Measurements from ENCODE around the gene TACR1. TPM values are rescaled to one million over a fixed set of nuclear protein-coding genes. Genes with fewer than 3 reads are reported as not detected.

The TACR1 gene
- total and polyA plus RNA-seq, 2 of the 8 experiments (the other 6 are each of a cell fraction or from before 2014, with no cell fraction given), result 0.09 to 0.37 TPM

DNA sequence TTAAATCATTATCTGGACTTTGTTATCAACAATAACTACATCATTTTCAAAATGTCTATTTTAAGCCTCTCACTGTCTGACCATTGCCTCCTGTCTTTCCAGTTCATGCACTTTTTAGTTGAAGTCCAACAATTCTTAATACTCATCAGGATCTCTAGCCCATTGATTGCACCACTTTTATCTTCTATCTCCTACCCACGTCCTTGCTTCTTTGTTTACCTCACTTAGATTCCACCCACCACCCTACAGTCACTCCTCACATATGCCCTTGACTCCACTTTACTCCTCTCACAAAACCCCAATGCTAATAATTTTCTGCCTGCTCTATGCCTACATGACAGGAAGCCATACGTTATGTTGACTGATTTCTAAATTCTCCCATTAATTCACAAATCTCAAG is 21.9 kb downstream of the TACR1 start:
- Histone ChIP-seq H3K4me2 (ENCODE audit: insufficient read depth in 1 of 2, low read depth in 2 of 2, low read length in 2 of 2) (no peak overlapping the region), H2AK5ac (ENCODE audit: low read depth, low read length) (no peak overlapping the region), H3K18ac (ENCODE audit: extremely low read depth, low read length) (no peak overlapping the region), H2BK12ac (ENCODE audit: low read depth, low read length) (no peak overlapping the region), H3K79me2 (ENCODE audit: control insufficient read depth in 1 of 2, insufficient read depth in 2 of 2, low read length in 2 of 2) (no peaks in the 10 kb centered on the region), H3K23ac (ENCODE audit: insufficient read length) (no peak overlapping the region), H3K36me3 (ENCODE audit: control insufficient read depth in 2 of 4, insufficient read depth in 4 of 4, low read length in 3 of 4) (no peaks in the 10 kb centered on the region), H3K56ac (replicated peaks; ENCODE audit: insufficient read length, low read depth, low read length) (no peak overlapping the region), H2BK120ac (replicated peaks; ENCODE audit: low read depth, low read length) (no peak overlapping the region), H3K4me3 (ENCODE audit: extremely low read depth in 1 of 4, insufficient read depth in 2 of 4, low read depth in 3 of 4, low read length in 4 of 4) (no peak overlapping the region), H4K5ac (ENCODE audit: insufficient read length, low read depth, low read length) (no peak overlapping the region), H3K23me2 (ENCODE audit: low read depth, low read length) (peaks cover 5% of the 10 kb centered on the region; the same call in 1 of the 2 replicates), H4K8ac (ENCODE audit: extremely low read depth, insufficient read depth, low read length) (no peak overlapping the region), H3K9me3 (ENCODE audit: insufficient read depth in 2 of 2, low read depth in 1 of 2, low read length in 1 of 2) (no peaks in the 10 kb centered on the region), H2BK20ac (ENCODE audit: low read length) (no peak overlapping the region), H2BK15ac (ENCODE audit: low read length) (no peak overlapping the region), H3K27me3 (replicated peaks in 1 of 4; ENCODE audit: control insufficient read depth in 3 of 4, extremely low read depth in 1 of 4, insufficient read depth in 3 of 4, low read length in 3 of 4) (no peaks in the 10 kb centered on the region), H3K14ac (ENCODE audit: insufficient read length) (no peak overlapping the region), H3K9ac (replicated peaks in 1 of 4; ENCODE audit: extremely low read depth in 1 of 4, low read depth in 3 of 4, low read length in 3 of 4) (no peak overlapping the region), H4K20me1 (replicated peaks in 1 of 2; ENCODE audit: control insufficient read depth in 1 of 2, insufficient read depth in 2 of 2, low read length in 2 of 2) (no peaks in the 10 kb centered on the region), H2AFZ (ENCODE audit: low read length) (no peak overlapping the region), H3K27ac (ENCODE audit: low read depth, low read length) (no peak overlapping the region), H2BK5ac (ENCODE audit: low read depth, low read length) (no peak overlapping the region), H3K4ac (replicated peaks; ENCODE audit: insufficient read length, low read depth, low read length) (no peak overlapping the region), H3K79me1 (ENCODE audit: low read depth, low read length) (no peaks in the 10 kb centered on the region), H3K4me1 (replicated peaks in 1 of 4; ENCODE audit: control insufficient read depth in 3 of 4, insufficient read depth in 4 of 4, low read length in 3 of 4) (peaks cover 0 to 15% (median 5%) of the 10 kb centered on the region in 4 experiments; a peak in 3 of 7 replicates), H4K91ac (replicated peaks; ENCODE audit: insufficient read length, low read length) (no peak overlapping the region)
- TF ChIP-seq POLR2AphosphoS5 (IDR thresholded peaks at IDR 0.05; ENCODE audit: low read depth, low read length) (no peak), FOSL1 (IDR thresholded peaks at IDR 0.05; ENCODE audit: insufficient read depth, low read depth, low read length) (no peak), CREB1 (IDR thresholded peaks at IDR 0.05) (no peak), TAF7 (optimal IDR thresholded peaks at IDR 0.05; ENCODE audit: borderline replicate concordance, low read depth, low read length) (no peak), SIRT6 (IDR thresholded peaks at IDR 0.05; ENCODE audit: low read length) (no peak)
- TF ChIP-seq, protein P1, sequence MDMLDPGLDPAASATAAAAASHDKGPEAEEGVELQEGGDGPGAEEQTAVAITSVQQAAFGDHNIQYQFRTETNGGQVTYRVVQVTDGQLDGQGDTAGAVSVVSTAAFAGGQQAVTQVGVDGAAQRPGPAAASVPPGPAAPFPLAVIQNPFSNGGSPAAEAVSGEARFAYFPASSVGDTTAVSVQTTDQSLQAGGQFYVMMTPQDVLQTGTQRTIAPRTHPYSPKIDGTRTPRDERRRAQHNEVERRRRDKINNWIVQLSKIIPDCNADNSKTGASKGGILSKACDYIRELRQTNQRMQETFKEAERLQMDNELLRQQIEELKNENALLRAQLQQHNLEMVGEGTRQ (IDR thresholded peaks at IDR 0.05; ENCODE audit: low read length), result no peak
- DNase-seq (ENCODE audit: low read depth in 1 of 2, low spot score in 2 of 2), result no peak
- 95% methylated on average over 2 of the region's 2 CpGs; no CpG with 5 or more reads in 1 of the 2 experiments for WGBS, 2 experiments (ENCODE audit: extremely low coverage in 1 of 2, insufficient coverage in 1 of 2, insufficient read length in 1 of 2, insufficient replicate concordance in 2 of 2, low coverage in 1 of 2, low lambda C conversion rate in 2 of 2, missing lambda C conversion rate in 1 of 2)
- POLR2A ChIA-PET (ENCODE audit: partially characterized antibody), result interaction anchor here (0.6 kb wide), 1 partner anchor 269 kb away, joined by 3 read pairs; no protein-coding TSS in a partner anchor
- CTCF ChIA-PET (ENCODE audit: partially characterized antibody), result no interaction called here
- no peak for FAIRE-seq

Data from H1 (cell line).